H9 (cell line): Measurements from ENCODE around the gene CEP170B. TPM values are rescaled to one million over a fixed set of nuclear protein-coding genes. Genes with fewer than 3 reads are reported as not detected.
A peak's percentile ranks its signal among the peaks of the same experiment; 100 is the strongest.

Source experiments
- DNase-seq: peaks from one replicate; pipeline ENCODE4 v3.0.0-alpha.2; 2017
- H2AFZ ChIP-seq: one replicate; pipeline ENCODE4 v1.6.1; 2013; ENCODE audit warnings: mild to moderate bottlenecking, low read length, control low read depth, moderate library complexity
- H2AK5ac ChIP-seq: 2 replicates; pipeline ENCODE4 v1.6.1; 2013; ENCODE audit warnings: low read length, control low read depth, mixed read lengths; ENCODE audit not compliant: insufficient read length
- H2BK120ac ChIP-seq: one replicate; pipeline ENCODE4 v1.6.1; 2013; ENCODE audit warnings: low read depth, mild to moderate bottlenecking, low read length, control low read depth, inconsistent platforms; ENCODE audit not compliant: poor library complexity, severe bottlenecking
- H2BK12ac ChIP-seq: 2 replicates; pipeline ENCODE4 v1.6.1; 2013; ENCODE audit warnings: low read length, control low read depth, mixed read lengths, low read depth; ENCODE audit not compliant: insufficient read length
- H2BK15ac ChIP-seq: 2 replicates; pipeline ENCODE4 v1.6.1; 2013; ENCODE audit warnings: low read depth, low read length, control low read depth
- H2BK20ac ChIP-seq: one replicate; pipeline ENCODE4 v1.6.1; 2013; ENCODE audit warnings: low read depth, mild to moderate bottlenecking, low read length, control low read depth, inconsistent platforms; ENCODE audit not compliant: poor library complexity, severe bottlenecking
- H2BK5ac ChIP-seq: 2 replicates; pipeline ENCODE4 v1.6.1; 2013; ENCODE audit warnings: low read length, control low read depth, mixed read lengths; ENCODE audit not compliant: insufficient read length
- H3K14ac ChIP-seq: 2 replicates; pipeline ENCODE4 v1.6.1; 2013; ENCODE audit warnings: low read length, control low read depth; ENCODE audit not compliant: insufficient read depth
- H3K18ac ChIP-seq: 2 replicates; pipeline ENCODE4 v1.6.1; 2013; ENCODE audit warnings: low read depth, mild to moderate bottlenecking, mixed read lengths, low read length, control low read depth; ENCODE audit not compliant: insufficient read length
- H3K23ac ChIP-seq: 2 replicates; pipeline ENCODE4 v1.6.1; 2013; ENCODE audit warnings: low read length, control low read depth, mixed read lengths, low read depth; ENCODE audit not compliant: insufficient read length
- H3K23me2 ChIP-seq: 2 replicates; pipeline ENCODE4 v1.6.1; 2013; ENCODE audit warnings: low read depth, mild to moderate bottlenecking, mixed read lengths, low read length, control low read depth; ENCODE audit not compliant: insufficient read length, poor library complexity, severe bottlenecking
- H3K27ac ChIP-seq: 2 replicates; pipeline ENCODE4 v1.5.1; 2013; ENCODE audit warnings: low read length, control low read depth, mixed read lengths, low read depth; ENCODE audit not compliant: insufficient read length
- H3K27me3 ChIP-seq: 2 replicates; pipeline ENCODE4 v1.6.1; 2013; ENCODE audit warnings: low read length, control low read depth, inconsistent platforms; ENCODE audit not compliant: insufficient read depth
- H3K4ac ChIP-seq: 2 replicates; pipeline ENCODE4 v1.6.1; 2013; ENCODE audit warnings: low read depth, mild to moderate bottlenecking, control low read depth, inconsistent platforms, low read length, moderate library complexity
- H3K4me1 ChIP-seq: 2 replicates; pipeline ENCODE4 v1.6.1; 2013; ENCODE audit warnings: low read length, control low read depth, inconsistent platforms; ENCODE audit not compliant: insufficient read depth
- H3K4me2 ChIP-seq: 2 replicates; pipeline ENCODE4 v1.6.1; 2013; ENCODE audit warnings: low read length, control low read depth, mixed read lengths; ENCODE audit not compliant: insufficient read length, insufficient read depth
- H3K56ac ChIP-seq: 2 replicates; pipeline ENCODE4 v1.6.1; 2013; ENCODE audit warnings: low read depth, mild to moderate bottlenecking, mixed read lengths, low read length, control low read depth; ENCODE audit not compliant: insufficient read length
- H3K79me1 ChIP-seq: 2 replicates; pipeline ENCODE4 v1.6.1; 2013; ENCODE audit warnings: low read depth, mild to moderate bottlenecking, moderate library complexity, low read length, control low read depth, inconsistent platforms; ENCODE audit not compliant: insufficient read depth, poor library complexity, severe bottlenecking
- H3K79me2 ChIP-seq: 2 replicates; pipeline ENCODE4 v1.6.1; 2013; ENCODE audit warnings: low read length, control low read depth, inconsistent platforms; ENCODE audit not compliant: insufficient read depth
- H3K9ac ChIP-seq: 2 replicates; pipeline ENCODE4 v1.6.1; 2013; ENCODE audit warnings: low read length, control low read depth, mixed read lengths; ENCODE audit not compliant: insufficient read length; ENCODE audit errors: extremely low read depth
- H3K9me3 ChIP-seq: one replicate; pipeline ENCODE4 v1.6.1; 2013; ENCODE audit warnings: low read depth, low read length, inconsistent platforms; ENCODE audit not compliant: control insufficient read depth
- H3T11ph ChIP-seq: one replicate; pipeline ENCODE4 v1.6.1; 2013; ENCODE audit warnings: mild to moderate bottlenecking, low read length, control low read depth, inconsistent platforms
- H4K20me1 ChIP-seq: one replicate; pipeline ENCODE4 v1.6.1; 2013; ENCODE audit not compliant: control insufficient read depth, insufficient read length, insufficient read depth
- H4K5ac ChIP-seq: 2 replicates; pipeline ENCODE4 v1.6.1; 2013; ENCODE audit warnings: low read depth, mild to moderate bottlenecking, mixed read lengths, low read length, control low read depth; ENCODE audit not compliant: insufficient read length
- H4K8ac ChIP-seq: replicated peaks from 2 replicates; pipeline ENCODE4 v1.6.1; 2013; ENCODE audit warnings: low read length, control low read depth, mixed read lengths, low read depth; ENCODE audit not compliant: insufficient read length
- H4K91ac ChIP-seq: 2 replicates; pipeline ENCODE4 v1.6.1; 2013; ENCODE audit warnings: low read depth, mild to moderate bottlenecking, moderate library complexity, mixed read lengths, low read length, control low read depth; ENCODE audit not compliant: insufficient read length
- H3K27ac Mint-ChIP-seq, 3 experiments: 2 replicates in 2 of 3; 3 replicates in 1 of 3; pipeline ENCODE4 v1.8.0; 2020 to 2021; ENCODE audit warnings: mixed read lengths in 3 of 3, mild to moderate bottlenecking in 1 of 3, moderate library complexity in 1 of 3
- H3K27me3 Mint-ChIP-seq: 2 replicates; pipeline ENCODE4 v1.8.0; 2021; ENCODE audit warnings: low read depth, mild to moderate bottlenecking, moderate library complexity, mixed read lengths
- H3K36me3 Mint-ChIP-seq, 3 experiments: 2 replicates in 2 of 3; 3 replicates in 1 of 3; pipeline ENCODE4 v1.8.0; 2020 to 2021; ENCODE audit warnings: low read depth in 3 of 3, mixed read lengths in 3 of 3; ENCODE audit not compliant: insufficient read depth in 1 of 3
- H3K4me1 Mint-ChIP-seq, 2 experiments: 2 replicates each; pipeline ENCODE4 v1.8.0; 2020; ENCODE audit warnings: mixed read lengths in 2 of 2
- H3K4me3 Mint-ChIP-seq, 2 experiments: 2 replicates in 1 of 2; 3 replicates in 1 of 2; pipeline ENCODE4 v1.8.0; 2020 to 2021; ENCODE audit warnings: mild to moderate bottlenecking in 2 of 2, mixed read lengths in 2 of 2, moderate library complexity in 1 of 2
- H3K9me3 Mint-ChIP-seq, 2 experiments: 2 replicates in 1 of 2; 3 replicates in 1 of 2; pipeline ENCODE4 v1.8.0; 2020; ENCODE audit warnings: mild to moderate bottlenecking in 2 of 2, mixed read lengths in 2 of 2, moderate library complexity in 1 of 2
- CTCF ChIP-seq: fragments of 200-600 bp; sonication (generic); conservative IDR thresholded peaks from 3 replicates; pipeline ENCODE4 v1.8.0; 2021; ENCODE audit warnings: antibody characterized with exemption, mild to moderate bottlenecking
- WGBS: extraction: QIAGEN DNeasy Blood & Tissue Kit; methylation state at CpG from one replicate; pipeline ENCODE4 v1.1.7; 2013; ENCODE audit warnings: missing lambda C conversion rate, low lambda C conversion rate, mixed read lengths; ENCODE audit not compliant: insufficient read length; ENCODE audit errors: extremely low coverage; 5-methylcytosine and 5-hydroxymethylcytosine counted together
- total RNA-seq: library from RNA; stranded (reverse); gene quantifications from 2 replicates; pipeline ENCODE4 v1.2.1, GENCODE V29; 2021

CEP170B gene
- total RNA-seq, 1 experiment from 2014 or later = 28.8 TPM

GRCh38 chr14:104865631-104866441 is 768 bp downstream of the CEP170B start:
- H3K4ac ChIP-seq = no peak overlapping the region
- H3K9ac ChIP-seq = peak overlapping the region; percentile 8
- H3T11ph ChIP-seq = no peak overlapping the region
- no peak for TF ChIP-seq CTCF
- peaks cover 6 to 17% of the 10 kb centered on the region in 2 experiments for H3K4me1 Mint-ChIP-seq
- H3K14ac ChIP-seq = peak overlapping the region; percentile 37; the same call in 1 of the 2 replicates
- no peak overlapping the region for H2AFZ ChIP-seq
- no peak overlapping the region for H2BK12ac ChIP-seq
- no peaks in the 10 kb centered on the region for H3K79me1 ChIP-seq
- no peak overlapping the region for H3K56ac ChIP-seq
- no peak overlapping the region for H4K91ac ChIP-seq
- no peak overlapping the region for H2BK15ac ChIP-seq
- H3K4me1 ChIP-seq = peaks cover 4% of the 10 kb centered on the region; the same call in 1 of the 2 replicates
- no peaks in the 10 kb centered on the region for H3K9me3 ChIP-seq
- no peak overlapping the region for H3K18ac ChIP-seq
- H3K27ac ChIP-seq = no peak overlapping the region
- H2AK5ac ChIP-seq = no peak overlapping the region
- no peak overlapping the region for H4K8ac ChIP-seq
- H3K79me2 ChIP-seq = peaks cover 12% of the 10 kb centered on the region; the same call in 1 of the 2 replicates
- WGBS = no CpG with 5 or more reads among the region's 68 CpGs
- peak overlapping the region; percentile 48 for H3K4me2 ChIP-seq
- peaks cover 12% of the 10 kb centered on the region for H3K23me2 ChIP-seq
- no peaks in the 10 kb centered on the region for H3K9me3 Mint-ChIP-seq
- H2BK20ac ChIP-seq = no peak overlapping the region
- H4K20me1 ChIP-seq = no peaks in the 10 kb centered on the region
- no peaks in the 10 kb centered on the region; the same call in none of the 2 replicates for H3K27me3 Mint-ChIP-seq
- H4K5ac ChIP-seq = no peak overlapping the region
- H2BK5ac ChIP-seq = no peak overlapping the region
- peak overlapping the region; percentile 75 to 84 for H3K4me3 Mint-ChIP-seq
- peak overlapping the region in 1 of 3 experiments; percentile 39; a peak in 1 of 7 replicates for H3K27ac Mint-ChIP-seq
- peaks cover 0 to 4% (median 2%) of the 10 kb centered on the region in 3 experiments; a peak in 3 of 7 replicates for H3K36me3 Mint-ChIP-seq
- no peaks in the 10 kb centered on the region for H3K27me3 ChIP-seq
- no peak overlapping the region for H2BK120ac ChIP-seq
- H3K23ac ChIP-seq = no peak overlapping the region
- DNase-seq = peak; percentile 64
